Keratinocyte (primary cell): ENCODE results near the gene RAB30. TPM values are rescaled to one million over a fixed set of nuclear protein-coding genes. Genes with fewer than 3 reads are reported as not detected.
"Not testable (repeated sequence)": the region's sequence is repeated elsewhere in the genome, so short reads cannot be mapped to it uniquely, and the experiment has no call there.

ENCODE experiments used
- DNase-seq: peaks from one replicate; pipeline ENCODE4 v3.0.0-alpha.2; 2011; ENCODE audit warnings: low read depth, missing footprints, low spot score
- FAIRE-seq: peaks from 2 replicates; lab custom pipeline; 2011; peaks lifted over from hg19 to GRCh38; lab: Jason Lieb, UNC
- H2AFZ ChIP-seq: 2 replicates; pipeline ENCODE4 v1.6.0; 2012; ENCODE audit warnings: low read length, control low read depth, inconsistent platforms; ENCODE audit not compliant: control insufficient read depth
- H3K27ac ChIP-seq: 2 replicates; pipeline ENCODE4 v1.5.1; 2011; ENCODE audit warnings: low read length; ENCODE audit not compliant: control insufficient read depth, insufficient read depth
- H3K27me3 ChIP-seq: 3 replicates; pipeline ENCODE4 v1.6.0; 2011; ENCODE audit warnings: low read length; ENCODE audit not compliant: control insufficient read depth, insufficient read depth; ENCODE audit errors: extremely low read depth
- H3K36me3 ChIP-seq, 2 experiments: 2 replicates in 1 of 2; 3 replicates in 1 of 2; pipeline ENCODE4 v1.5.1; 2011; ENCODE audit warnings: low read length in 2 of 2, mild to moderate bottlenecking in 1 of 2; ENCODE audit not compliant: control insufficient read depth in 2 of 2, insufficient read depth in 2 of 2; ENCODE audit errors: extremely low read depth in 1 of 2
- H3K4me1 ChIP-seq: 3 replicates; pipeline ENCODE4 v1.5.1; 2011; ENCODE audit warnings: low read length; ENCODE audit not compliant: control insufficient read depth, insufficient read depth; ENCODE audit errors: extremely low read depth
- H3K4me2 ChIP-seq: 3 replicates; pipeline ENCODE4 v1.6.0; 2011; ENCODE audit warnings: low read depth, low read length; ENCODE audit not compliant: control insufficient read depth, insufficient read depth; ENCODE audit errors: extremely low read depth
- H3K4me3 ChIP-seq, 3 experiments: fragments of 200-600 bp in 1 of 3; sonication (generic) in 1 of 3; 2 replicates in 2 of 3; 3 replicates in 1 of 3; pipeline ENCODE4 v1.5.1; 2011 to 2016; ENCODE audit warnings: low read length in 3 of 3, mild to moderate bottlenecking in 3 of 3, control low read depth in 2 of 3, inconsistent platforms in 1 of 3, low read depth in 1 of 3, mixed read lengths in 1 of 3, mixed run types in 1 of 3, moderate library complexity in 1 of 3; ENCODE audit not compliant: control insufficient read depth in 2 of 3, insufficient read depth in 2 of 3; ENCODE audit errors: extremely low read depth in 1 of 3
- H3K79me2 ChIP-seq: 2 replicates; pipeline ENCODE4 v1.6.0; 2012; ENCODE audit warnings: low read length; ENCODE audit not compliant: control insufficient read depth, insufficient read depth
- H3K9ac ChIP-seq: 3 replicates; pipeline ENCODE4 v1.6.0; 2011; ENCODE audit warnings: low read length; ENCODE audit not compliant: control insufficient read depth, insufficient read depth; ENCODE audit errors: extremely low read depth
- H3K9me1 ChIP-seq: 3 replicates; pipeline ENCODE4 v1.6.0; 2011; ENCODE audit warnings: low read length; ENCODE audit not compliant: control insufficient read depth, insufficient read depth; ENCODE audit errors: extremely low read depth
- H3K9me3 ChIP-seq: 2 replicates; pipeline ENCODE4 v1.5.1; 2012; ENCODE audit warnings: low read depth, low read length; ENCODE audit not compliant: control insufficient read depth
- H4K20me1 ChIP-seq: 3 replicates; pipeline ENCODE4 v1.6.0; 2011; ENCODE audit warnings: low read length; ENCODE audit not compliant: control insufficient read depth, insufficient read depth; ENCODE audit errors: extremely low read depth
- CTCF ChIP-seq, 3 experiments: IDR thresholded peaks in 1 of 3; conservative IDR thresholded peaks in 1 of 3; optimal IDR thresholded peaks in 1 of 3; 2 replicates in 2 of 3; 3 replicates in 1 of 3; pipeline versions ENCODE3 to v1.5.1; 2011; ENCODE audit warnings: low read length in 3 of 3, mild to moderate bottlenecking in 3 of 3, moderate library complexity in 2 of 3, control low read depth in 1 of 3, inconsistent platforms in 1 of 3; ENCODE audit not compliant: insufficient read depth in 2 of 3; ENCODE audit errors: extremely low read depth in 1 of 3
- EZH2 ChIP-seq: IDR thresholded peaks from one replicate; pipeline ENCODE4 v1.6.1; 2012; ENCODE audit warnings: inconsistent platforms, mild to moderate bottlenecking, low read length, moderate library complexity
- dilution Hi-C: fragments of 300-500 bp; cut with MboI; formaldehyde crosslinking; loops from one replicate; pipeline ENCODE4 v1.7.0; 2020; ENCODE audit warnings: low sequenced_read_pairs; ENCODE audit not compliant: extremely low pct_ligation_motif_present
- polyA plus RNA-seq, 5 experiments: library from polyadenylated mRNA; depleted of rRNA in 3 of 5; stranded (reverse) in 3 of 5; stranded (forward) in 1 of 5; unstranded in 1 of 5; fragments of >200 nt; gene quantifications; 1 replicate in 1 of 5; 2 replicates in 3 of 5; 3 replicates in 1 of 5; pipeline versions ENCODE4 v1.2.1 to v1.2.3, GENCODE V29; 2011 to 2012; ENCODE audit warnings: missing spikeins in 2 of 5, low read depth in 1 of 5, low replicate concordance in 1 of 5

RAB30 gene
- polyA plus RNA-seq, 1 donor (not counting 4 experiments of a cell fraction or from before 2014, with no cell fraction given) = 9.3 TPM

- no peaks in the 10 kb centered on the region for H3K4me1 ChIP-seq
- H3K36me3 ChIP-seq = no peaks in the 10 kb centered on the region
- H3K9ac ChIP-seq = no peak overlapping the region
- no peaks in the 10 kb centered on the region for H3K79me2 ChIP-seq
- H3K4me3 ChIP-seq = no peak overlapping the region
- no peaks in the 10 kb centered on the region for H3K9me3 ChIP-seq
- no peaks in the 10 kb centered on the region for H3K27me3 ChIP-seq
- no peak for FAIRE-seq
- no peaks in the 10 kb centered on the region for H4K20me1 ChIP-seq
- H2AFZ ChIP-seq = no peak overlapping the region
- H3K9me1 ChIP-seq = no peaks in the 10 kb centered on the region
- TF ChIP-seq CTCF (optimal IDR thresholded peaks at IDR 0.05 in 1 of 3, IDR thresholded peaks at IDR 0.05 in 1 of 3, conservative IDR thresholded peaks at IDR 0.05 in 1 of 3; ENCODE audit: extremely low read depth in 1 of 3, insufficient read depth in 2 of 3, low read length in 3 of 3) (no peak), EZH2 (no peak)
- dilution Hi-C loops = no loop called here
- no peak overlapping the region for H3K4me2 ChIP-seq
- no peak overlapping the region for H3K27ac ChIP-seq
- no peak for DNase-seq
Measured at GRCh38 chr11:82960779-82961143, 110.9 kb downstream of the RAB30 start.

- H3K9me1 ChIP-seq = no peaks in the 10 kb centered on the region
- H3K27ac ChIP-seq = no peak overlapping the region
- DNase-seq = no peak
- no peaks in the 10 kb centered on the region for H3K36me3 ChIP-seq
- no peaks in the 10 kb centered on the region for H3K4me1 ChIP-seq
- H3K9me3 ChIP-seq = no peaks in the 10 kb centered on the region
- no peak overlapping the region for H3K4me3 ChIP-seq
- H3K9ac ChIP-seq = no peak overlapping the region
- no peaks in the 10 kb centered on the region for H3K27me3 ChIP-seq
- no peaks in the 10 kb centered on the region for H3K79me2 ChIP-seq
- no peak for TF ChIP-seq CTCF (optimal IDR thresholded peaks at IDR 0.05 in 1 of 3, IDR thresholded peaks at IDR 0.05 in 1 of 3, conservative IDR thresholded peaks at IDR 0.05 in 1 of 3; ENCODE audit: extremely low read depth in 1 of 3, insufficient read depth in 2 of 3, low read length in 3 of 3)
- no peak for TF ChIP-seq EZH2
- no peaks in the 10 kb centered on the region for H4K20me1 ChIP-seq
- no peak for FAIRE-seq
- dilution Hi-C loops = no loop called here
- H2AFZ ChIP-seq = no peak overlapping the region
- no peak overlapping the region for H3K4me2 ChIP-seq
Measured at GRCh38 chr11:82959987-82960778, 111.5 kb downstream of the RAB30 start.

GRCh38 chr11:82955736-82956453 lies 115.8 kb downstream of the RAB30 start:
- FAIRE-seq, H3K4me1 ChIP-seq, H4K20me1 ChIP-seq, H3K79me2 ChIP-seq, H3K4me3 ChIP-seq, H3K9me1 ChIP-seq, H3K36me3 ChIP-seq, H3K9me3 ChIP-seq, H3K9ac ChIP-seq, DNase-seq, H3K27me3 ChIP-seq, H2AFZ ChIP-seq, H3K4me2 ChIP-seq, H3K27ac ChIP-seq, dilution Hi-C loops: not testable (repeated sequence)
